ENCODE results near the gene RSPO1. TPM values are rescaled to one million over a fixed set of nuclear protein-coding genes. Genes with fewer than 3 reads are reported as not detected.
"Not testable (repeated sequence)": the region's sequence is repeated elsewhere in the genome, so short reads cannot be mapped to it uniquely, and the experiment has no call there.

The RSPO1 gene
- total RNA-seq, 1 experiment from 2014 or later = not detected

DNA sequence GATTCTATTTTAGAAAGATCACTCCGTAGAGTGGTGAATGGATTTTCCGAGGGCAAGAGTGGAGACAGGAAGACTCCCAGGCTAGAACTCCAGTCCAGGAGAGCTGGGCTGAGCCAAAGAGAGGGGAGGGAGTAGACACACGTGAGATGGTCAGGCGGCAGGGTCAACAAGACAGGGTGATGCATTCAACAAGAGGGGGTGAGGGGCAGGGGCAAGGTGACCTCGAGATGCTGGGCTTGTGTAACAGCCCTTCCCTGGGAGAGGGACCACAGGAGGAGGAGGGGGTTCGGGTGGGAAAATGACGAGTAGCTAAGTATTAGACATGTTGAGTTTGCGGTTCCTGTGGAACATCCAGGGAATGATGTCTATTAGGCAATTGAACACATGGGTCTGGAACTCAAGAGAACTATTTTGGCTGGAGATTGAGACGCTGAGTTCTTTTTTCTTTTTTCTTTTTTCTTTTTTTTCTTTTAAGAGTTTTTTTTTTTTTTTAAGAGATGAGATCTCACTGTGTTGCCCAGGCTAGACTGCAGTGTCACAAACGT is 13.3 kb downstream of the RSPO1 start:
- no peak for DNase-seq (ENCODE audit: low read depth)

DNA sequence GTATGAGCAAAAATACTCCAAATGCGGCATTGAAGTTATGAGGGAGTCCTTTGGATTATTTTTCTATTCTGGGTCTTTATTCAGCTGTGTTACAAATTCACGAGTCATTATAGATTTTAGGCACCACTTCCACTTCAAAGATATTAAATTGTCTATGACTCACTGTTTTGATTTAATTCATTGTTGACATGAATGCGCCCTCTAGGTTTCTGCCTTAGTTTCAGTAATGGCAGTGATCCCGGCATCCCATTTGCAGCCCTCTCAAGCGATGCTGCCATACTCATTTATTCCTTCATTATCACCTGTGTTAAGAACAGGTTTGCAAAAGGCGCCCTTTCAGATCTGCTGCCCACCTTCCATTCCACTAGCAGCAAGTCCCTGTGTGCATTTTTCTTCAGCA is 14.0 kb downstream of the RSPO1 start:
- DNase-seq (ENCODE audit: low read depth) = no peak

DNA sequence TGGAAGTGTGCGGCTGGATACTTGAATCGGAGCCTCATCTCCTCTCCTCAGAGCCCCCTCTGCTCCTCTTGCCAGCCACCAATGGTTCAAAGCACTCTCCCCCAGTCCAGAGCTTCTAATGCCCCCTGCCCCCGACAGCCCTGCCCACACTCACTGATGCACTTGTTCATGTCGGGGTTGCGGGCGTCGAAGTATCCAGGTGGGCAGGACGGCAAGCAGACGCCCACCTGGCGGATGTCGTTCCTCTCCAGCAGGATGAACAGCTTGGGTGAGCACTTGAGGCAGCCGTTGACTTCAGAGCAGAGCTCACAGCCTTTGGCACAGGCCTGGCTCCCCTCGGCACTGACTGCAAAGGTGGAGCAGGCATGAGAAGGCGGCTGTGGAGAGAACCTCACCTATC is 18.4 kb downstream of the RSPO1 start:
- DNase-seq (ENCODE audit: low read depth) = no peak

DNA sequence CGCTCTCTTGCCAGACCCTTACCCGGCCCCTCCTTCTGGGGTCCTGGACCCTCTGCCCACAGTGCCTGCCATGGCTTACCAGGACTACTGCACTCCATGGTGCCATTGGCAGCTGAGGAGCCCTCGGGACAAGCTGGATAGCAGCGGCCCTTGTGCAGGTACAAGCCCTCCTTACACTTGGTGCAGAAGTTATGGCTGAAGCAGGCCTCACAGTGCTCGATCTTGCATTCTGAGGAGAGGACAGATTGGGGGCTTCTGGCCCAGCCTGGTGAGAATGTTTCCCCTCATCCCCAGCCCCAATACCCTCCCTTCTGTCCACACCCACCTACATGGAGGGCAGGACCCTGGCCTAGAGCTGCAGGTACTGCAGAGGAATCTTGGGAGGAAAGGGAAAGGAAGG is 20.6 kb downstream of the RSPO1 start:
- no peak for DNase-seq (ENCODE audit: low read depth)

DNA sequence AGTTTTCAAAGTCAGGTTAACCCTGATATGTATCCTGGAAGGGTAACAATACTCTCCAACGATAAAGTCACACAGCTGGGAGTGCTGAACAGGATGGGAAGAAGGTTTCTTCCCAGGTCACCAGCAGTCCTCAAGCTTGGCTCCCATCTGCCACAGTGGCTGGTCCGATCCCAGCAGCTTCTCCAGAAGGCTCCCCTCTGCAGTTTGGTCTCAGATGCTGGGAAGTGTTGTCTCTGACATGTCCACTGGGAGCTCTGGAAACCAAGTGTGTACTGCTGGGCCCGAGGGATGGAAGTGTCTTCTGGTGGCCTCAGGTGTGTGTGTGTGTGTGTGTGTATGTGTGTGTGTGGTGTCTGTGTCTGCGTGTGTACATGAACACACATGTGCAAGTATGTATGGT is 22.5 kb downstream of the RSPO1 start:
- no peak for DNase-seq (ENCODE audit: low read depth)

DNA sequence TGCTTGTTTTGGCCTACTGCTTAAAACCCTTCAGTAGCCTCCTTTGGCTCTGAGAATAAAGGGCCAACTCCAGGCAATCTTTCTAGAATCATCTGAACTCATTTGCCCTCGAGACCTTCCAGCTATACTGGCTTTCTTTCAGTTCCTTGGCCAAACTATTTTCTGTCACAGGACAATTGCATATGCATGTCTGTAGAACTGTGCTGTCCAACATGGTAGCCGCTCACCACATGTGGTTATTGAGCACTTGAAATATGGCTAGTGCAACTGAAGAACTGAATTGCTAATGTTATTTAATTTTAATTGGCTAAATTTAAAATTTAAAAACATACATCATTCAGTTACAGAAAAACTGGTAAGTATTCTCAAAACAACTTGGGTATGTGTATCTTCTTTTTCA is 24.7 kb downstream of the RSPO1 start:
- no peak for DNase-seq (ENCODE audit: low read depth)

DNA sequence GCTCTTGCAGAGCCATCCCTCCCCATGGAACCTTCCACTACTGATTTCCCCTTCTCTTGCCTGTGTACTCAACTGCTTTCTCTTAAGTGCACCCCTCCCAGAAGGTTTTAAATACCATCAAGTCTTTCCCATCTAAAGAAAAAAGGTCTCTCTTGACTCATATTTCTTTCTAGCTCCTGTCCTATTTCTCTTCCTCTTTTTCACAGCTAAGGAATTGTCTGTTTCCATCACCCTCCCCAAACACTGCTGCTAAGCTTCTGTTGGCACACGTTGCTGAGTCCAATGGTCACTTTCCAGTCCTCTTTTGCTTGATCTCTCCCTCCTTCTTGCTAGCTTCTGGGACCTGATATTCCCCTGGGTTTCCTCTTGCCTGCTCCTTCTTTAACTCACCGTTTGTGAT is 25.7 kb downstream of the RSPO1 start:
- DNase-seq (ENCODE audit: low read depth) = no peak

DNA sequence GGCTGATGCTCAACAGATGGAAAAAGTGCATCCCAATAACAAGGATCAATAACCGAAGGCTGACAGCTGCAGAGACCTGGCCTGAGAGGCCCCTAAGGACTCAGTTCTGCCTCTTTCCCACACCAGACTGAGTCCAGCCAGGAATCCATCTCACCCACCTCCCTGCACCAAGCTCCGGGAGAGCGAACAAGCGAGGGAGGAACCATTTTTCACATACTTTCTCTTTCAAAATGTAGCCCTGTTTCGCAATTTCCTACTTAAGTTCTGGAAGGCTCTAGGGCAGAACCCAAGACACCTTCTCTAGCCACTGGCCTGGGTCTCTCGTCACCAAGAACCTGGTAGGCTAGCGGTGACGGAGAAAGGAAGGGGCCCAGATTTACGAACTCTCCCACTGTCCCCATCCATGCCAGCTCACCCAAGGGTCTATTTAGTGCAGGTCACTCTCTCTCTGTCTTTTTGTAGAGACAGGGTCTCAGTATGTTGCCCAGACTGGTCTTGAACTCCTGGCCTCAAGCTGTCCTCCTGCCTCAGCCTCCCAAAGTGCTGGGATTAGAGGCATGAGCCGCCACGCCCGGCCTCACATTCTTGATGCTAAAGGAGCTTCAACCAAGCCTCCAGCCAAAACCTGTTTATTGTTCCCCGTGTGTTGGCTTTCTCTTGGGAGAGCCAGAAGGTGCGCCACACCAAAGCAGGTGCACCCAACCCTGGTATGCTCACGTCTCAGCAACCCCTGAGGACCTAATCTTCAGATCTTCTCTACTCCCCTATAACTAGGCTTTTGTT is 28.0 kb downstream of the RSPO1 start:
- DNase-seq (ENCODE audit: low read depth) = no peak

DNA sequence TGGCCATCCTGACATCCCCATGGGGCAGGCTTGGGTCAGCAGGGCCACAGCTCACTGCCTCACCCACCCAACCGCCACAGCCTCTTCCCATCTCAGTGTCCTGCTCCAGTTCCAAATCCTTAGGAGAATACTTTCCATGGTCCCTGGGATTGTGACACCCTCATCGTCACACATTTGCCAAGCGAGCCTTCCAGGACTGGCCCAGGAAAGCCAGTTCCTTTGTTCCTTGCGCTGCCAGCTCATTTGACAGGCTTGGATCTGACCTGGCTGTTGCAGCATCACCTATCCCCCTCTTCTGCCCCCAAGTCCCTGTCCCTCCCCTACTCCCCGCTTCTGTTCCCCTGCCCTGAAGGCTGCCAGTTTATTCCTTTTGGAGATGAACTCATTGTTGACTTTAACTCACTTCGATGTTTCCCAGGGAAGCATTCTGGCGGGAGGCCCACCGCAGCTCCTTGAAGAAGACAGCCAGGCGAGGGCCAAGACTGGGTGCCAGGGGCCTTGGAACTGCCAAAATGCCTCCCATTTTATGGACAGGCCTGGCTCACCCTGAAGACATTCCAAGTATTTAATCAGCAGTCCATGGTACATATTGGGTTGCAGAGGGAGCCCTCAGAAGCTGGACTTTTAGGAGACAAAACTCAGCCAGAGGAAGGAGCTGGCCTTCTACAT is 28.8 kb downstream of the RSPO1 start:
- no peak for DNase-seq (ENCODE audit: low read depth)

DNA sequence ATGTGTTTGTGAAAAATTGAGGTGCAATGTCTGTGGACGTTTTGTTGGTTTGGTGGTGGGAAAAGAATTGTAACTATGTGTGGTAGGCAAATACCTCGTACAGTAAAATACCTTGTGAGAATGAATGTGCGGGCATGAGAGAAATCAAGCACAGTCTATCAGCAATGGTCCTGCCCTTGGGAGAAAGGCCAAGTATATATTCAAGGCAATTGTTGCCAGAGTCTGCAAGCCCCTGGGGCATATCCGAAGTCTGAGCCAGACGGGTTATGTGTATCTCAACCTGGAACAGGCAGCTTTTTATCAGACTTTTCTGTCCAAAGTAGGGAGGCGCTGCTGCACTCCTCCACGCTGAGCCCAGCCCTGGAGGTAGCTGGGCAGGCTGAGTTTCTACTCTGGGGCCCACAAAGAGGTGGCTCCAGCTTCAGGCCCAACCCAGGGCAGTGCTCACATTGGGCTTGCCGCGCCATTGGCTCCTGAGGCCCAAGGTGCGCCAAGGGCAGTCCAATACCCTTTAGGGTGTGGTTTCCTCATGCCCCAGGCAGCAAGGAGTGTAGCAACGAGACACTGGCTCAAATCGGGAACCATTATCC is 29.5 kb downstream of the RSPO1 start:
- DNase-seq (ENCODE audit: low read depth) = no peak

DNA sequence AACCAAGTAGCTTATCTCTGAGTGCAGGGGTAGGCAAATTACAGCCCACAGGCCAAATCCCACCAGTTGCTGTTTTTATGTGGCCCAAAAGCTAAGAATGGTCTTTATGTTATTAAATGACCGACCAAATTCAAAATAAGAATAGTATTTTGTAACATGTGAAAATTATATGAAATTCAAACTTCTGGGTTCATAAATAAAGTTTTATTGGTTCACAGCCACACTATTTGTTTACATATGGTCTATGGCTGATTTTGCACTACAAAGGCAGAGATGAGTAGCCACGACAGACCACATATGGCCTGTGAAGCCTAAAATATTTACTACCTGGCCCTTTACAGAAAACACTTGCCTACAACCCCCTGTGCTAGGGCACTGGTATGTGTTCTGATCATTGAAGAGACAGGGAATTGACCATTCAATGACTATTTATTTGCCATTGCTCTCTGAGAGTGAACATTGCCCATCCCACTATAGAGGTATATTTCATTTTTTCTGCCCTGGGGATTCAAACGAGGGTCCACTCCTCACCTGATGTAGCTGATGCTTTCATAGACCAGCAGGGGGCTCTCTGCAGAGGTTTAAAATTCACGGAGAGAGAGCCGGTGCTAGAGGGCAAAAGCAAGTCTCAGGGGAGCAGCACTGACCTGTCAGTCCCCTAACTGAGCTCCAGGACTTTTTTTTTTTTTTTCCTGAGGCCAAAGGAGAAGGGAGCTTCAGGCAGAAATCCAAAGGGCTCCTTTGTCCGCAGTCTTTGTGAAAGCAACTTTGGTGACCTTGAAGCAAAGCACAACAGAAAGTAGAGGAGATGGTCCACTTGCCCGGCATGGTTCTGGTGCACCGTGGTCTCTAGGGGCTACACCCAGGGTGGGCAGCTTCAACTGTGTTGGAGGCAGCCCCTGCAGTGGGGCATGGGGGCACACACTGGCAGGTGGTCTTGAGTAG is 31.7 kb downstream of the RSPO1 start:
- DNase-seq (ENCODE audit: low read depth) = peak; percentile 34

DNA sequence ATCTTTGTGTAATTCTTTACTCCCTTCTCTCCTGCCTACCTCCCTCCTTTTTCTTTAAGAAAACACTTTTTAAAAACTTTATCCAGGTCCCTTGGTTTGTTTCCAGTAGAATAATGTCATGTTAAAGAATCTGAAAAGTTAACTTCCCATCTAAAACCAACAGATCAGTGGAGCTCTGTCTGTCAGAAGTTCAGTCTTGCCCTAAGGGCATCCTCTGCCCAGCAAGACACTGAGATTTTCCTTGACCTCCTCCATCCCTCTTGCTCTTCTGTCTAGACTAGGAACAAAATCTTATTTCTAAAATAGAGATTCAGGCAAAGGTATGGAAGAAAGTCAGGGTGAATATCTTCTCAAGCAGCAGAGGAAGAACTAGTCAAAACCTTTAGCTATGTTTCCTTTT is 33.3 kb downstream of the RSPO1 start:
- no peak for DNase-seq (ENCODE audit: low read depth)

DNA sequence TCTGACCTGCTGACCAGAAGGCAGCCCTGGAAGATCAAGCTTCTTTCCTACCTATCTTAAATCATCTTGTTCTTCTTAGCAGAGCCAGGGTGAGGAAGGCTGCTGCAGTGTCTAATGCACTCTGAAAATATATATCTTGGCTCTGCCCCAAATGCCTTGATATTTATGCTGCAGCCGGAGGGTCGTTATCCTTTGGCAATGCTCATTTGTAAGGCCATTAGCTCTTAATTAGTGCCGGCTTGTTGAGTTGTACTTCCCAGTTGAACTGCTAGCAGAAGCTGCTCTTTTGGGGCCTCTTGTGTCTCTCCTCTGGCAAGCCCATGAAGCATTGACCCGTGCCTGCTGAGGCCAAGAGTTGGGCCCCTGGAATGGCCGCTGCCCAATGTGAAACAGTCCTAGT is 34.8 kb downstream of the RSPO1 start:
- DNase-seq (ENCODE audit: low read depth) = no peak

DNA sequence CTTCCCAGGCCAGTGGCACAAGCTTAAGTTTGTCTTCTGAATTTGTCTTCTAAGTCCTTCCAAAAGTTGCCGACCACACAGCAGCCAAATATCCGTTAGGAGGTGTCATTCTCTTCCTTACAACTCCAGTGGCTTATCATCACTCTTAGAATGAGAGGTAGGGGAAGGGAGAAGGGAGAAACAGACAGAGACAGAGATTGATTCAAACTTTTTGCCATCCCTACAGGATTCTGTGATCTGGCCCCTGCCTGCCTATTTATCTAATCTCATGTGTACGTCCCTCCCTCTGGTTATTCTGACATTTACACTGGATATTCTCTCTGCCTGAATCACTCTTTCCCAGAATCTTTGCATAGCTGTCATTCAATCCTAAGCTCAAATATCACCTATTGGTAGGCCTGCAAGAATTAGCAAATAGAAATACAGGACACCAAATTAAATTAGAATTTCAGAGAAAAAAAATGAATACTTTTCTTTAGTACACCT is 38.5 kb downstream of the RSPO1 start:
- DNase-seq (ENCODE audit: low read depth) = no peak

DNA sequence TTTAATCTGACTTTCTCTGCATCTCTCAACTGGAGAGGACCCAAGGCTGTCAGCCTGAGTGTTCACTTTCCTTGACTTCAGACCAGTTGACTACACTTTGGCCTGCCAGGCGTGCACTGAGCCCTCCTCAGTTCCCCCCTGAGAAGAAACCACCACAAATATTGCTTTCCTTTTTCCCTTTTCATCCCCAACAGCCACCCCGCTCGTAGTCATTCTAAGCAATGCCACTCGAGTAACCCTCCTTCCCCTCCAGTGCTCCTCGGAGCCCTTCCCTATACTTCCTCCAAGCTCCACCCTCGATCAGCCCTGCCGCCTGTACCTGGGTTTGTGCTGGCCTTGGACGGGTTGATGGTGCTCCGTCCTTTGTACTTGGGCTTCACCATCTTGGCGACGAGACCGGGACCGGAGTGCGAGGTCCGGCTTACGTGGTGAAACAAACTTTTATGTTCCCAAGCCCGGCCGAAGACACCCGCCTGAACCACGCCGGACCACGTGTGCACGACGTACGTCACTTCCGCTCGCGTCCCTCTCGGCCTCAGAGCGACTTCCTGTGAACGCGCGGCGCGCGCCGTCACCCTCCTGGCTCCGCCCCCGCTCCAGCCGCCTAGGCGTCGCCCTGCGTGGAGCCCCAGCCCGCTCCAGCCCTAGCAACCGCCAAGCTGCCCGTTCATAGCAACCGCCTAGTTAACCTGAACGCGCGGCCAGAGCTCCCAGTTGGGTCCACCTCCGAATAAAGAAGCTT is 39.1 kb downstream of the RSPO1 start, which contains the start of gene GNL2:
Gene GNL2, minus strand, starts transcription at position 498 of the 742 bp plus-strand sequence. Its CDS starts 115 bp downstream, at position 383.
- DNase-seq (ENCODE audit: low read depth) = peak; percentile 92

DNA sequence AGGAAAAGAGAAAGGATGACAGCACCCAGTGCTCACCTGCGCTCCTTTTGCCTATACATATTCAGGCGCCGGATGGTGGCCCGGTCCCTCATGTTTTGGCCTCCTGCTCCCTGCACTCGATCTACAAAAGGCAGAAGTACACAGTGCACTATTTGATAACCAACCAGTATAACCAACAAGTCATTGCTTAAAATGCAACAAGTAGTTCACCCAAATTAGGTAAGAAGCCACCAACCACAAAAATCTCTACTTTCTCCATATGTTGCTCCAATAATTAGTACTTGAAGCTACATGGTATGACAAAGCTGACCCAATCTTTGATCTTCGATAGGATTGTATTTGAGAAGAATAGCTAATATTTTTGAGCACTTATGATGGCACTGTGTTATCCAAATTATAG is 41.0 kb downstream of the RSPO1 start:
- DNase-seq (ENCODE audit: low read depth) = no peak

DNA sequence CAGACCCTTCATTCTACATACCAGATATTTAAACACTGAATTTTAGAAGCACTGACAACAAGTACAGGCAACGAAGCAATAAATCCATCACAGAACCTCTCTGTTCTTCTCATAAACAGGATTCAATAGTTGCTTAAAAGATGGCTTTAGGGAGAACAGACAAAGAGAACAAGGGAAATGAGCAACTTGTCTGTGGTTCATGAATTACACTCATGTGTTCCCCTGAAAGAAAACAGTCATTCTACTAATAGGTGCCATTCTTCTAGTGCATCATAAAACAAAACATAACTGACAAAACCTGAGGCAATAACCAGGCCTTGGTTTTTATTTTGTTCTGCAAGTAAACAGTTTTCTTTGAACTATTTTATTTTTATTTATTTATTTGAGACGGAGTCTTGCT is 45.8 kb downstream of the RSPO1 start:
- DNase-seq (ENCODE audit: low read depth) = no peak

DNA sequence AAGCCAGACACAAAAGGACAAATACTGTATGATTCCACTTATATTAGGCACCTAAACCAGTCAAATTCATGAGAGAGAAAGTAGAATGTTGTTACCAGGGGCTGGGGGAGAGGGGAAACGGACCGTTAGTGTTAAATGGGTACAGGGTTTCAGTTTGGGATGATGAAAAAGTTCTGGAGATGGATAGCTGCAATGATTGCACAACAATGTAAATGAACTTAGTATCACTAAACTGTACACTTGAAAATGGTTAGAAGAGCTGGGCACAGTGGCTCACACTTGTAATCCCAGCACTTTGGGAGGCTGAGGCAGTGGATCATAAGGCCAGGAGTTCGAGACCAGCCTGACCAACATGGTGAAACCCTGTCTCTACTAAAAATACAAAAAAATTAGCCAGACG is 50.1 kb downstream of the RSPO1 start:
- not testable (repeated sequence) for DNase-seq (ENCODE audit: low read depth)

DNA sequence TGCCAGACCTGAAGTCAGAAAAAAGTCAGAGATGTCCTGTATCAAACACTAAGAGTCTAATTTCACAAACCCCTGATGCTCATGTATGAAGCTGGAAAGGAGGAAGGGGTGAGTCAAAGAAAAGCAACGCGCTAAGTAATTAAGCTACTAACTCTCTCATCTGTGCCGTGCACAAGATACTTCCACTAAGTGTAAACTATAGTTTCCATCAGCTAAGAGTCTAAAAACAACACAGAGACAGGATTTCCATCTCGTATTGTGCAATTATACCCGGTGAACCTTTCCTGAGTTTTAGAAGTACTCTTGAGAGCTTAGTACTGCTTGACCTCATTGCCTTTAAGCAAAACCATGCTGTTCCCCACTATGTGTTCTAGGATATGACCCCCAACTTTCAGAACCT is 59.0 kb downstream of the RSPO1 start:
- peak; percentile 17 for DNase-seq (ENCODE audit: low read depth)

DNA sequence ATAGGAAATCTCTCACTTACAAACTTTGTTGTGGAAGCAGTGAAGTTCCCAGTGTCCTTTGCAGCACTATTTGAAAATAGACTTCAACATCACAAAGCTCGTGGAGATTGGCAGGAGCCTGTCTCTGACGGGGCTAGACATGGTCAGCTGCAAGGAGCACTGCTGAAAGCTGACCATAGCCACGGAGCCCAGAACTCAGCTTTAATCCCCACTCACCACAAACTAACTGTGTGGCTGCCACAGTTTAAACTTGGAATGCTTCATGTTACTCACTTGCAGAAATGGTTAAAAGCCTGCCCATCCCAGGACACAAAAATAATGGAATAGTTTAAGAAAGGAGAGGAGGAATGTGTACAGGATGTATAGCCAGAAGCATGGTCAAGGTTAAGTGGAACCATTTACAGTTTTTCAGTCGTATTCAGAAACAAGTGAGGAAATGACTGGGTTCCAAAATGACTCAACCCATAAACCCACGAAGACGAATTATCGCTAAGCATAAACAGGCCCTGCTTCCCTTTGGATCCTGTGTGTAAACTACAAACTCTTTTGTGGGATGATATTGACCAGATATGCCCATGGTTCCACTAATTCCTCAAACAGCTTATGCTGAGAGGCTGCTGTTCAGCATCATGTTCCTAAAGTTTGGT is 59.7 kb downstream of the RSPO1 start:
- peak; percentile 80 for DNase-seq (ENCODE audit: low read depth)

Measured in LHCN-M2 (cell line).